ENCODE results near the gene UCK1.

- TF ChIP-seq CTCF (conservative IDR thresholded peaks at IDR 0.05 in 1 of 2, IDR thresholded peaks at IDR 0.05 in 1 of 2; ENCODE audit: extremely low read depth in 1 of 2, insufficient read depth in 1 of 2, low read depth in 1 of 2, low read length in 2 of 2), result no peak
- TF ChIP-seq EZH2 (IDR thresholded peaks at IDR 0.05; ENCODE audit: borderline replicate concordance, low read length), result no peak
These were observed 40.5 kb downstream of the UCK1 start for GRCh38 chr9:131490514-131490913.

Measured in mammary epithelial cell (primary cell).